CD4-positive, alpha-beta T cell (primary cell): ENCODE results near the gene GPM6B. TPM values are rescaled to one million over a fixed set of nuclear protein-coding genes. Genes with fewer than 3 reads are reported as not detected.
A peak's percentile ranks its signal among the peaks of the same experiment; 100 is the strongest.

Experiments used
- ATAC-seq: fragments of 200-7000 bp; cut with Tn5 transposase; one replicate; pipeline ENCODE4 v1.10.0; 2022; ENCODE audit warnings: mild to moderate bottlenecking; ENCODE audit not compliant: poor library complexity
- CTCF ChIA-PET: fragments of 350-600 bp; sonication (Branson Sonifier 250); formaldehyde crosslinking; loops from one replicate; lab custom pipeline; 2021; ENCODE audit warnings: antibody characterized with exemption, inconsistent platforms; lab: Charles Lee
- POLR2A ChIA-PET: fragments of 350-600 bp; sonication (Branson Sonifier 250); formaldehyde crosslinking; loops from one replicate; lab custom pipeline; 2021; ENCODE audit warnings: antibody characterized with exemption, inconsistent platforms; lab: Charles Lee
- DNase-seq, 14 experiments: peaks; one replicate each; pipeline ENCODE4 v3.0.0-alpha.2; 2013 to 2020; ENCODE audit warnings: mixed read lengths in 2 of 14
- H3K27ac ChIP-seq, 2 donors: one replicate each; pipeline versions ENCODE4 v1.5.1 to v1.7.0; 2013; ENCODE audit warnings: low read length in 2 of 2, low read depth in 1 of 2, mild to moderate bottlenecking in 1 of 2
- H3K27me3 ChIP-seq, 2 experiments: 1 replicate in 1 of 2; 2 replicates in 1 of 2; pipeline versions ENCODE4 v1.6.1 to v1.7.0; 2013; ENCODE audit warnings: low read length in 2 of 2, control low read depth in 1 of 2, mild to moderate bottlenecking in 1 of 2, moderate library complexity in 1 of 2; ENCODE audit not compliant: insufficient read depth in 2 of 2, control insufficient read depth in 1 of 2
- H3K36me3 ChIP-seq: one replicate; pipeline ENCODE4 v1.6.1; 2013; ENCODE audit warnings: low read length, control low read depth; ENCODE audit not compliant: insufficient read depth
- H3K4me1 ChIP-seq: one replicate; pipeline ENCODE4 v1.6.1; 2013; ENCODE audit warnings: low read length, control low read depth; ENCODE audit not compliant: insufficient read depth
- H3K4me3 ChIP-seq: one replicate; pipeline ENCODE4 v1.5.1; 2013; ENCODE audit warnings: mild to moderate bottlenecking, low read length, moderate library complexity
- H3K9me3 ChIP-seq, 2 experiments: 1 replicate in 1 of 2; 2 replicates in 1 of 2; pipeline versions ENCODE4 v1.6.1 to v1.7.0; 2013; ENCODE audit warnings: low read length in 2 of 2, mild to moderate bottlenecking in 2 of 2, control low read depth in 1 of 2, moderate library complexity in 1 of 2; ENCODE audit not compliant: control insufficient read depth in 1 of 2, insufficient read depth in 1 of 2
- H3K27ac Mint-ChIP-seq: one replicate; pipeline ENCODE4 v1.8.0; 2020; ENCODE audit warnings: mixed read lengths
- H3K27me3 Mint-ChIP-seq: one replicate; pipeline ENCODE4 v1.8.0; 2021; ENCODE audit warnings: mixed read lengths
- H3K36me3 Mint-ChIP-seq: one replicate; pipeline ENCODE4 v1.8.0; 2021; ENCODE audit warnings: low read depth, mixed read lengths
- H3K4me1 Mint-ChIP-seq: one replicate; pipeline ENCODE4 v1.8.0; 2021; ENCODE audit warnings: low read depth, mixed read lengths
- H3K4me3 Mint-ChIP-seq: one replicate; pipeline ENCODE4 v1.8.0; 2020; ENCODE audit warnings: mild to moderate bottlenecking, mixed read lengths
- H3K9me3 Mint-ChIP-seq: one replicate; pipeline ENCODE4 v1.8.0; 2020; ENCODE audit warnings: mixed read lengths
- intact Hi-C, 2 experiments: fragments of 100-400 bp; cut with DNase I in 1 of 2; cut with micrococcal nuclease in 1 of 2; formaldehyde crosslinking; loops; one replicate each; pipeline versions ENCODE4 v1.15.1 to v1.9.0; 2023 to 2025; cut with DNase I, micrococcal nuclease
- total RNA-seq, 174 experiments: library from RNA in 2 of 174; stranded (reverse) in 2 of 174; gene quantifications; one replicate each; pipeline ENCODE4 v1.2.3 and lab custom pipeline; 2021 to 2026
- TF ChIP-seq, protein P1 (sequence below): fragments of 200-600 bp; IDR thresholded peaks from one replicate; pipeline ENCODE4 v1.8.0; 2022; ENCODE audit warnings: antibody characterized with exemption, mild to moderate bottlenecking

Gene GPM6B
- total RNA-seq, 2 experiments from 2014 or later = not detected

DNA sequence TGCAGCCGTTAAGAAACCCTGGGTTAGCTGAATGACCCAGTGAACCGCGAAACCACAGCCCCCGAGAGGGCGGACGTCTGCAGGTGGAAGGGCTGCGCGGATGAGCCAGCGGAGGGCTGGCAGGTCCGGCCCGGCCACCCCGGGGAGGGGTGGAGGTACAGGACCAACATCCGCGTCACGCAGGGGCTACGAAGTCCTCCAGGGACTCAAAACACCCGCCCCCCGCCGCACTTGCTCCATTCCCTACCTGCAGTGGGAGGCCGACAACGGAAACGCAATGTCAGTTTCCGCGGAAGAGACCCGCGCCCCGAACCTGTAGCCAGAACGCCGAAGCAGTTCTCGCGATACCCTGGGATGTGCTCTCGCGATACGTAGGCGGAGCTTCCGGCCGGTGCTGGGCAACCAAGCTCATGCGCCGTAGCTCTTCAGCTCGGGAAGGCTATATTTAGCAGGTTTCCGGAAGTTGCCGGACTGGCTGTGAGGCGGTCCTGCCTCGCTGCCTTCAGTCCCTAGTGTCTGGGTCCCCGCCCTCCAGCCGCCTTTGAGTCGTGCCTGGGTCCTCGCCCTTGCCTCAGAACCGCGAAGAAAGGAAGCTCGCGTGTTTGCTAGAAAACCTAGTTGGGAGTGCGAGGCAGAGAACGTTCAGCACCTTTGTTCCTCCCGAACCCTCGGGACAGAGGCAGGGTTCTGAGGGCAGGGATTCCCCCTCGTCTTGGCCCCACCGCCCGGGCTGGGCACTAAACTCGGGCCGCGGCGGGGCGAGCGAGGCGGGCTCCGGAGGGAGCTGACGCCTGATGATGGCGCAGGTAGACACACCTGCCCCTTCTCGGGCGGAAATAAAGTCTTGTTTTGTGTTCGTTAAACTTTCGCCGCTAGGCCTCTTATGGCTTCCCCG, 82.4 kb downstream of the GPM6B start, which contains the start of the genes OFD1 and TRAPPC2:
TSS of gene OFD1 (plus strand) at position 471 of the 895 bp plus-strand sequence. CDS start at position 795, 324 bp downstream.
TSS of gene TRAPPC2 (minus strand) at position 343 of the 895 bp plus-strand sequence. CDS start 14,657 bp downstream, outside the sequence.
- Mint-ChIP-seq H3K27ac (peak within 1 kb of the TSS; percentile 100), H3K9me3 (no peaks in the 10 kb centered on the region), H3K4me3 (peak within 1 kb of the TSS; percentile 99), H3K4me1 (peaks cover 56% of the 10 kb centered on the region), H3K27me3 (no peaks in the 10 kb centered on the region), H3K36me3 (peaks cover 62% of the 10 kb centered on the region)
- DNase-seq (peak; percentile 81 to 95 (median 87)), ATAC-seq (peak; percentile 86)
- ChIA-PET CTCF (interaction anchor here (0.5 to 1.9 kb wide), 8 partner anchors 10 to 788 kb away, joined by 3 to 5 read pairs (median 4); partner anchors contain the start of gene RAB9A), POLR2A (interaction anchor here (0.8 to 6.4 kb wide), 27 partner anchors 8 to 1600 kb away, joined by 3 to 105 read pairs (median 7); partner anchors contain the start of genes GEMIN8, RAB9A, TCEANC and TMSB4X)
- intact Hi-C loops = loop anchor here (5.0 to 10.0 kb wide), 4 partner anchors 37 to 1600 kb away; partner anchors contain the start of genes PIGA (in 1 of the 2) and TCEANC (in 1 of the 2)
- Histone ChIP-seq H3K27me3 (no peaks in the 10 kb centered on the region), H3K4me3 (peak within 1 kb of the TSS; percentile 92), H3K27ac (peak within 1 kb of the TSS; percentile 96 to 99), H3K9me3 (no peaks in the 10 kb centered on the region), H3K4me1 (peaks cover 19% of the 10 kb centered on the region), H3K36me3 (peaks cover 14% of the 10 kb centered on the region)
- TF ChIP-seq, protein P1, sequence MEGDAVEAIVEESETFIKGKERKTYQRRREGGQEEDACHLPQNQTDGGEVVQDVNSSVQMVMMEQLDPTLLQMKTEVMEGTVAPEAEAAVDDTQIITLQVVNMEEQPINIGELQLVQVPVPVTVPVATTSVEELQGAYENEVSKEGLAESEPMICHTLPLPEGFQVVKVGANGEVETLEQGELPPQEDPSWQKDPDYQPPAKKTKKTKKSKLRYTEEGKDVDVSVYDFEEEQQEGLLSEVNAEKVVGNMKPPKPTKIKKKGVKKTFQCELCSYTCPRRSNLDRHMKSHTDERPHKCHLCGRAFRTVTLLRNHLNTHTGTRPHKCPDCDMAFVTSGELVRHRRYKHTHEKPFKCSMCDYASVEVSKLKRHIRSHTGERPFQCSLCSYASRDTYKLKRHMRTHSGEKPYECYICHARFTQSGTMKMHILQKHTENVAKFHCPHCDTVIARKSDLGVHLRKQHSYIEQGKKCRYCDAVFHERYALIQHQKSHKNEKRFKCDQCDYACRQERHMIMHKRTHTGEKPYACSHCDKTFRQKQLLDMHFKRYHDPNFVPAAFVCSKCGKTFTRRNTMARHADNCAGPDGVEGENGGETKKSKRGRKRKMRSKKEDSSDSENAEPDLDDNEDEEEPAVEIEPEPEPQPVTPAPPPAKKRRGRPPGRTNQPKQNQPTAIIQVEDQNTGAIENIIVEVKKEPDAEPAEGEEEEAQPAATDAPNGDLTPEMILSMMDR = no peak

DNA sequence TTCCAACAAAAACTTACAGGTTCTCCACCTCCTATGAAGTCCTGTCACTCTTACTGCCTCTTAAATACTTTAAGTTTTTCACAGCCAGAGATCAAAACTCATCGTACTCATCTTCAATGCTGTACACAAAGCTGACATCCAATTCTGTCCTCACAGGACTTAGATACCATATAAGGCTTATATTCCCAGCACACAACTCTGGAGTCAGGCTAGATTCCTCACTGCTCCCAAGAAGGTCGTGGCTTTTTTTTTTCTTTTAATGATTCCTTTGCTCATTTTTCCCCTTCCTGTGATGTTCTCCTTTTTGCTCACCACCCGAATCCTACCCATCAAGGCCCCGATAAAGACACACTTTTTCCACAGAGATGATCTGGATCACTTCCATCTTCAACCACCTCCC, 83.4 kb downstream of the GPM6B start:
- intact Hi-C loops = loop anchor here (5.0 to 10.0 kb wide), 4 partner anchors 36 to 1601 kb away; partner anchors contain the start of genes PIGA (in 1 of the 2) and TCEANC (in 1 of the 2)
- Mint-ChIP-seq H3K27me3 (no peaks in the 10 kb centered on the region), H3K4me1 (peaks cover 63% of the 10 kb centered on the region), H3K4me3 (peak overlapping the region; percentile 99), H3K36me3 (peaks cover 72% of the 10 kb centered on the region), H3K9me3 (no peaks in the 10 kb centered on the region), H3K27ac (peak overlapping the region; percentile 100)
- Histone ChIP-seq H3K27ac (peak overlapping the region in 1 of 2 donors; percentile 99), H3K4me1 (peaks cover 19% of the 10 kb centered on the region), H3K36me3 (peaks cover 8% of the 10 kb centered on the region), H3K4me3 (peak overlapping the region; percentile 92), H3K9me3 (no peaks in the 10 kb centered on the region), H3K27me3 (no peaks in the 10 kb centered on the region)
- ChIA-PET POLR2A (interaction anchor here (1.2 to 6.4 kb wide), 8 partner anchors 12 to 296 kb away, joined by 4 to 105 read pairs (median 16); partner anchors contain the start of genes GEMIN8, RAB9A and TCEANC), CTCF (no interaction called here)
- TF ChIP-seq, protein P1 = no peak
- ATAC-seq (no peak), DNase-seq (no peak)
